OCI-LY7 (cell line): ENCODE data around the gene QDPR. TPM values are rescaled to one million over a fixed set of nuclear protein-coding genes. Genes with fewer than 3 reads are reported as not detected.

Experiments used
- BruUV-seq: library from RNA; stranded (reverse); fragments of 400-500 nt; replicated peaks from 2 replicates; lab custom pipeline; 2021; lab: Mats Ljungman, UMichigan
- CTCF ChIA-PET: fragments of 300-600 bp; sonication (Branson Sonifier 250); formaldehyde crosslinking; loops from one replicate; lab custom pipeline; 2022; ENCODE audit warnings: antibody characterized with exemption; ENCODE audit not compliant: unreplicated experiment; lab: Charles Lee
- POLR2A ChIA-PET: fragments of 300-600 bp; sonication (Branson Sonifier 250); formaldehyde crosslinking; loops from one replicate; lab custom pipeline; 2022; ENCODE audit warnings: antibody characterized with exemption; lab: Charles Lee
- DNase-seq: peaks from one replicate; pipeline ENCODE4 v3.0.0-alpha.2; 2015; ENCODE audit warnings: low spot score
- H2AFZ ChIP-seq: fragments of 200-600 bp; sonication (generic), shearing (Covaris generic); 2 replicates; pipeline ENCODE4 v1.6.1; 2014; ENCODE audit warnings: mild to moderate bottlenecking, antibody characterized with exemption, low read length, moderate library complexity
- H3K27ac ChIP-seq: fragments of 200-600 bp; sonication (generic); 2 replicates; pipeline ENCODE4 v1.5.1; 2014; ENCODE audit warnings: mixed run types, low read depth, mild to moderate bottlenecking, moderate library complexity, low read length, inconsistent platforms; ENCODE audit not compliant: poor library complexity, severe bottlenecking
- H3K36me3 ChIP-seq: fragments of 200-600 bp; sonication (generic); 2 replicates; pipeline ENCODE4 v1.6.1; 2014; ENCODE audit warnings: mild to moderate bottlenecking, antibody characterized with exemption, low read length, moderate library complexity, mixed read lengths; ENCODE audit not compliant: insufficient read depth
- H3K4me1 ChIP-seq: fragments of 200-600 bp; sonication (generic); 2 replicates; pipeline ENCODE4 v1.5.1; 2014; ENCODE audit warnings: mild to moderate bottlenecking, low read length; ENCODE audit not compliant: insufficient read depth, poor library complexity, severe bottlenecking
- H3K4me2 ChIP-seq: fragments of 200-600 bp; sonication (generic); 2 replicates; pipeline ENCODE4 v1.6.1; 2014; ENCODE audit warnings: mild to moderate bottlenecking, low read length
- H3K4me3 ChIP-seq: fragments of 200-600 bp; sonication (generic); 2 replicates; pipeline ENCODE4 v1.5.1; 2014; ENCODE audit warnings: mild to moderate bottlenecking, low read depth, low read length; ENCODE audit not compliant: poor library complexity, severe bottlenecking
- H3K79me2 ChIP-seq: fragments of 200-600 bp; sonication (generic); 2 replicates; pipeline ENCODE4 v1.6.1; 2016; ENCODE audit warnings: low read depth, mild to moderate bottlenecking, low read length, moderate library complexity, mixed read lengths; ENCODE audit not compliant: insufficient read depth
- H3K9me2 ChIP-seq: fragments of 200-600 bp; sonication (generic); 2 replicates; pipeline ENCODE4 v1.6.1; 2016; ENCODE audit warnings: mild to moderate bottlenecking, low read length, mixed read lengths; ENCODE audit not compliant: insufficient read depth
- H3K9me3 ChIP-seq: fragments of 200-600 bp; sonication (generic); 2 replicates; pipeline ENCODE4 v1.6.1; 2014; ENCODE audit warnings: mild to moderate bottlenecking, mixed run types, low read length, mixed read lengths
- H4K20me1 ChIP-seq: fragments of 200-600 bp; sonication (generic); 2 replicates; pipeline ENCODE4 v1.6.1; 2014; ENCODE audit warnings: mild to moderate bottlenecking, antibody characterized with exemption, low read length, moderate library complexity, mixed read lengths; ENCODE audit not compliant: insufficient read depth
- CTCF ChIP-seq: fragments of 200-600 bp; sonication (generic); conservative IDR thresholded peaks from 2 replicates; pipeline ENCODE4 v1.5.1; 2014; ENCODE audit warnings: mild to moderate bottlenecking, antibody characterized with exemption, low read length, moderate library complexity, mixed read lengths
- EZH2phosphoT487 ChIP-seq: fragments of 200-600 bp; sonication (generic); IDR thresholded peaks from 2 replicates; pipeline ENCODE4 v1.6.1; 2018; ENCODE audit warnings: low read depth, borderline replicate concordance, mild to moderate bottlenecking, mixed run types, antibody characterized with exemption, low read length, moderate library complexity, mixed read lengths
- intact Hi-C: fragments of 100-400 bp; cut with micrococcal nuclease; formaldehyde crosslinking; loops from one replicate; pipeline ENCODE4 v1.10.0; 2022; ENCODE audit not compliant: unreplicated experiment
- total RNA-seq, 2 experiments: library from RNA; depleted of rRNA in 1 of 2; stranded (reverse); fragments of >200 nt in 1 of 2; shearing (Covaris generic) in 1 of 2; gene quantifications; 2 replicates each; pipeline ENCODE4 v1.2.3, GENCODE V29; 2014 to 2022

Gene QDPR
- total RNA-seq, 2 experiments from 2014 or later: 2.5 to 2.9 TPM

DNA sequence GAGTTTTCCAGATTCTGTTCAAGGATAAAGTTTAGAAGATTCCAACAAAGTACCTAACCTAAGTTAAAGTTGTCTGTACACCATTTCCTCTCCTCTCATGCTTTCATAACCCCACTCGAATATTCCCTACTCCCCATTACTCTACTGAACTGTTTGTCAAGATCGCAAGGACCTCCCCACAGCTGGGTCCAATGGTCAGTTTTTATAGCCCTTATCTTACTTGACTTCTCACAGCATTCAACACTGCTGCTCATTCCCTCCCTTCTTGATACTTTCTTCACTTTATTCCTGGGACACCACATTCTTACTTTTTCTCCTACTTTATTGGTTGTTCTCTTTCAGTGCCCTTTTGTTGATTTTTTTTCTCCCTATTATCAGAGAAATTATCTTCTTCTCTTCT, 30.9 kb downstream of the QDPR start:
- POLR2A ChIA-PET: no interaction called here
- H3K27ac ChIP-seq: no peak overlapping the region
- intact Hi-C loops: no loop called here

GRCh38 chr4:17480210-17480927, 31.5 kb downstream of the QDPR start:
- Histone ChIP-seq H3K36me3 (no peaks in the 10 kb centered on the region), H3K79me2 (no peaks in the 10 kb centered on the region), H3K4me3 (no peak overlapping the region), H3K4me2 (no peak overlapping the region), H3K9me3 (no peaks in the 10 kb centered on the region), H3K4me1 (no peaks in the 10 kb centered on the region), H4K20me1 (no peaks in the 10 kb centered on the region), H3K9me2 (no peaks in the 10 kb centered on the region), H2AFZ (no peak overlapping the region), H3K27ac (no peak overlapping the region)
- ChIA-PET CTCF (no interaction called here), POLR2A (no interaction called here)
- intact Hi-C loops: no loop called here
- BruUV-seq: no TSS peak
- TF ChIP-seq EZH2phosphoT487 (no peak), CTCF (no peak)
- DNase-seq: no peak

More for the DNA sequence above, 30.9 kb downstream of the QDPR start:
- Histone ChIP-seq H3K9me2 (no peaks in the 10 kb centered on the region), H3K79me2 (no peaks in the 10 kb centered on the region), H3K36me3 (no peaks in the 10 kb centered on the region), H2AFZ (no peak overlapping the region), H3K4me1 (no peaks in the 10 kb centered on the region), H4K20me1 (no peaks in the 10 kb centered on the region), H3K4me2 (no peak overlapping the region), H3K4me3 (no peak overlapping the region), H3K9me3 (no peaks in the 10 kb centered on the region)
- no peak for DNase-seq
- BruUV-seq: no TSS peak
- CTCF ChIA-PET: no interaction called here
- TF ChIP-seq EZH2phosphoT487 (no peak), CTCF (no peak)

- Histone ChIP-seq H3K9me2 (no peaks in the 10 kb centered on the region), H3K9me3 (no peaks in the 10 kb centered on the region), H2AFZ (no peak overlapping the region), H3K4me2 (no peak overlapping the region), H3K4me3 (no peak overlapping the region), H3K36me3 (no peaks in the 10 kb centered on the region), H3K27ac (no peak overlapping the region), H4K20me1 (no peaks in the 10 kb centered on the region), H3K4me1 (no peaks in the 10 kb centered on the region), H3K79me2 (no peaks in the 10 kb centered on the region)
- intact Hi-C loops: no loop called here
- no TSS peak for BruUV-seq
- ChIA-PET CTCF (no interaction called here), POLR2A (interaction anchor here (0.7 kb wide), 1 partner anchor 110 kb away, joined by 3 read pairs; no protein-coding TSS in a partner anchor)
- DNase-seq: no peak
- TF ChIP-seq EZH2phosphoT487 (no peak), CTCF (no peak)
These were observed 34.0 kb downstream of the QDPR start for GRCh38 chr4:17477774-17478472.
